GM06990 (cell line): ENCODE measurements around the gene SAT2.

Experiments
- DNase-seq: peaks from one replicate; pipeline ENCODE4 v3.0.0-alpha.2; 2011; ENCODE audit not compliant: insufficient read length; ENCODE audit errors: extremely low read depth
- H3K27me3 ChIP-seq: replicated peaks from 2 replicates; pipeline ENCODE4 v1.6.0; 2011; ENCODE audit warnings: low read length; ENCODE audit not compliant: control insufficient read depth, insufficient read depth
- H3K36me3 ChIP-seq: 2 replicates; pipeline ENCODE4 v1.5.1; 2011; ENCODE audit warnings: low read length; ENCODE audit not compliant: control insufficient read depth, insufficient read depth
- H3K4me3 ChIP-seq: replicated peaks from 2 replicates; pipeline ENCODE4 v1.5.1; 2011; ENCODE audit warnings: low read depth, mild to moderate bottlenecking, control low read depth, low read length
- CTCF ChIP-seq: IDR thresholded peaks from 2 replicates; pipeline ENCODE4 v1.5.1; 2011; ENCODE audit warnings: low read length, control low read depth, mild to moderate bottlenecking, inconsistent platforms; ENCODE audit not compliant: insufficient read depth, poor library complexity, severe bottlenecking

Gene SAT2

GRCh38 chr17:7593296-7593695 lies 34.3 kb downstream of the SAT2 start:
- TF ChIP-seq CTCF, result no peak
- DNase-seq, result no peak
- Histone ChIP-seq H3K4me3 (no peak overlapping the region), H3K27me3 (no peaks in the 10 kb centered on the region), H3K36me3 (peaks cover 36% of the 10 kb centered on the region)

GRCh38 chr17:7592422-7593021 lies 35.1 kb downstream of the SAT2 start:
- no peak for DNase-seq
- no peak overlapping the region for H3K4me3 ChIP-seq
- no peak for TF ChIP-seq CTCF
- H3K36me3 ChIP-seq, result peaks cover 38% of the 10 kb centered on the region
- no peaks in the 10 kb centered on the region for H3K27me3 ChIP-seq

GRCh38 chr17:7591596-7591995 lies 36.0 kb downstream of the SAT2 start:
- no peak for TF ChIP-seq CTCF
- H3K36me3 ChIP-seq, result peaks cover 41% of the 10 kb centered on the region
- H3K27me3 ChIP-seq, result no peaks in the 10 kb centered on the region
- H3K4me3 ChIP-seq, result no peak overlapping the region
- no peak for DNase-seq

GRCh38 chr17:7590743-7591142 lies 36.9 kb downstream of the SAT2 start:
- no peak for DNase-seq
- no peak for TF ChIP-seq CTCF
- peaks cover 40% of the 10 kb centered on the region for H3K36me3 ChIP-seq
- H3K27me3 ChIP-seq, result no peaks in the 10 kb centered on the region
- H3K4me3 ChIP-seq, result no peak overlapping the region

- H3K36me3 ChIP-seq, result peaks cover 34% of the 10 kb centered on the region
These were observed 37.5 kb downstream of the SAT2 start, which contains the start of gene SOX15 for GRCh38 chr17:7589891-7590691. TSS of gene SOX15 (minus strand) at chr17:7590094. CDS start at chr17:7589676, 418 bp downstream.

More at GRCh38 chr17:7589891-7590691, 37.5 kb downstream of the SAT2 start, which contains the start of gene SOX15:
- no peak for TF ChIP-seq CTCF
- DNase-seq, result no peak
- Histone ChIP-seq H3K27me3 (no peaks in the 10 kb centered on the region), H3K4me3 (no peak within 1 kb of the TSS)
